Ascending aorta (tissue), 2 donors: ENCODE data around the gene REEP2. TPM values are rescaled to one million over a fixed set of nuclear protein-coding genes. Genes with fewer than 3 reads are reported as not detected.

Source experiments
- DNase-seq, 2 donors: peaks; one replicate each; pipeline ENCODE4 v3.0.0-alpha.2; 2019; ENCODE audit warnings: low spot score in 2 of 2
- H3K27ac ChIP-seq, 2 donors: fragments of 200-600 bp; sonication (generic); one replicate each; pipeline ENCODE4 v1.5.1; 2016 to 2017; ENCODE audit warnings: mild to moderate bottlenecking in 1 of 2
- H3K27me3 ChIP-seq: fragments of 200-600 bp; sonication (generic); one replicate; pipeline ENCODE4 v1.5.1; 2017
- H3K36me3 ChIP-seq, 2 donors: fragments of 200-600 bp; sonication (generic); one replicate each; pipeline ENCODE4 v1.5.1; 2016
- H3K4me1 ChIP-seq, 2 donors: fragments of 200-600 bp; sonication (generic); one replicate each; pipeline ENCODE4 v1.5.1; 2016 to 2017; ENCODE audit warnings: mild to moderate bottlenecking in 1 of 2
- H3K4me3 ChIP-seq, 2 donors: fragments of 200-600 bp; sonication (generic); one replicate each; pipeline ENCODE4 v1.5.1; 2016 to 2017; ENCODE audit warnings: mild to moderate bottlenecking in 1 of 2
- H3K9me3 ChIP-seq, 2 donors: fragments of 200-600 bp; sonication (generic); one replicate each; pipeline ENCODE4 v1.5.1; 2016
- intact Hi-C: fragments of 100-400 bp; cut with DNase I; formaldehyde crosslinking; loops from one replicate; pipeline ENCODE4 v1.15.1; 2023
- total RNA-seq: library from RNA; depleted of rRNA; stranded (reverse); fragments of >200 nt; gene quantifications from one replicate; pipeline ENCODE4 v1.1.0, GENCODE V29; 2016
- TF ChIP-seq, protein P1 (sequence below), 3 experiments: fragments of 200-600 bp in 2 of 3; fragments of 450-650 bp in 1 of 3; sonication (generic) in 2 of 3; IDR thresholded peaks; one replicate each; pipeline ENCODE4 v1.5.1; 2016 to 2019; ENCODE audit warnings: antibody characterized with exemption in 3 of 3, mild to moderate bottlenecking in 1 of 3, moderate library complexity in 1 of 3

REEP2 gene
- total RNA-seq, 1 donor from 2014 or later = 3.5 TPM

GRCh38 chr5:138463419-138464007 lies 24.7 kb downstream of the REEP2 start:
- Histone ChIP-seq H3K27me3 (no peaks in the 10 kb centered on the region), H3K4me3 (peak overlapping the region; percentile 65 to 91), H3K36me3 (peaks cover 9 to 23% of the 10 kb centered on the region in 2 donors), H3K27ac (peak overlapping the region; percentile 98 to 99), H3K4me1 (peaks cover 13 to 32% of the 10 kb centered on the region in 2 donors), H3K9me3 (no peaks in the 10 kb centered on the region)
- TF ChIP-seq, protein P1, sequence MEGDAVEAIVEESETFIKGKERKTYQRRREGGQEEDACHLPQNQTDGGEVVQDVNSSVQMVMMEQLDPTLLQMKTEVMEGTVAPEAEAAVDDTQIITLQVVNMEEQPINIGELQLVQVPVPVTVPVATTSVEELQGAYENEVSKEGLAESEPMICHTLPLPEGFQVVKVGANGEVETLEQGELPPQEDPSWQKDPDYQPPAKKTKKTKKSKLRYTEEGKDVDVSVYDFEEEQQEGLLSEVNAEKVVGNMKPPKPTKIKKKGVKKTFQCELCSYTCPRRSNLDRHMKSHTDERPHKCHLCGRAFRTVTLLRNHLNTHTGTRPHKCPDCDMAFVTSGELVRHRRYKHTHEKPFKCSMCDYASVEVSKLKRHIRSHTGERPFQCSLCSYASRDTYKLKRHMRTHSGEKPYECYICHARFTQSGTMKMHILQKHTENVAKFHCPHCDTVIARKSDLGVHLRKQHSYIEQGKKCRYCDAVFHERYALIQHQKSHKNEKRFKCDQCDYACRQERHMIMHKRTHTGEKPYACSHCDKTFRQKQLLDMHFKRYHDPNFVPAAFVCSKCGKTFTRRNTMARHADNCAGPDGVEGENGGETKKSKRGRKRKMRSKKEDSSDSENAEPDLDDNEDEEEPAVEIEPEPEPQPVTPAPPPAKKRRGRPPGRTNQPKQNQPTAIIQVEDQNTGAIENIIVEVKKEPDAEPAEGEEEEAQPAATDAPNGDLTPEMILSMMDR (IDR thresholded peaks at IDR 0.05) = no peak
- intact Hi-C loops = loop anchor here (1.0 to 10.0 kb wide), 4 partner anchors 29 to 111 kb away; partner anchors contain the start of genes HSPA9 and KDM3B
- peak in 1 of 2 donors; percentile 74 for DNase-seq

- TF ChIP-seq, protein P1 (IDR thresholded peaks at IDR 0.05) = peak; percentile 90 to 96 (median 95)
- peak; percentile 71 to 96 for DNase-seq
- peaks cover 9 to 27% of the 10 kb centered on the region in 2 donors for H3K4me1 ChIP-seq
- H3K4me3 ChIP-seq = peak overlapping the region; percentile 65 to 91
- no peaks in the 10 kb centered on the region for H3K27me3 ChIP-seq
- intact Hi-C loops = loop anchor here (1.0 to 10.0 kb wide), 4 partner anchors 28 to 112 kb away; partner anchors contain the start of genes HSPA9 and KDM3B
- peak overlapping the region; percentile 98 to 99 for H3K27ac ChIP-seq
- H3K36me3 ChIP-seq = peaks cover 9 to 23% of the 10 kb centered on the region in 2 donors
- H3K9me3 ChIP-seq = no peaks in the 10 kb centered on the region
These were observed 25.1 kb downstream of the REEP2 start for GRCh38 chr5:138464008-138464387.

DNA sequence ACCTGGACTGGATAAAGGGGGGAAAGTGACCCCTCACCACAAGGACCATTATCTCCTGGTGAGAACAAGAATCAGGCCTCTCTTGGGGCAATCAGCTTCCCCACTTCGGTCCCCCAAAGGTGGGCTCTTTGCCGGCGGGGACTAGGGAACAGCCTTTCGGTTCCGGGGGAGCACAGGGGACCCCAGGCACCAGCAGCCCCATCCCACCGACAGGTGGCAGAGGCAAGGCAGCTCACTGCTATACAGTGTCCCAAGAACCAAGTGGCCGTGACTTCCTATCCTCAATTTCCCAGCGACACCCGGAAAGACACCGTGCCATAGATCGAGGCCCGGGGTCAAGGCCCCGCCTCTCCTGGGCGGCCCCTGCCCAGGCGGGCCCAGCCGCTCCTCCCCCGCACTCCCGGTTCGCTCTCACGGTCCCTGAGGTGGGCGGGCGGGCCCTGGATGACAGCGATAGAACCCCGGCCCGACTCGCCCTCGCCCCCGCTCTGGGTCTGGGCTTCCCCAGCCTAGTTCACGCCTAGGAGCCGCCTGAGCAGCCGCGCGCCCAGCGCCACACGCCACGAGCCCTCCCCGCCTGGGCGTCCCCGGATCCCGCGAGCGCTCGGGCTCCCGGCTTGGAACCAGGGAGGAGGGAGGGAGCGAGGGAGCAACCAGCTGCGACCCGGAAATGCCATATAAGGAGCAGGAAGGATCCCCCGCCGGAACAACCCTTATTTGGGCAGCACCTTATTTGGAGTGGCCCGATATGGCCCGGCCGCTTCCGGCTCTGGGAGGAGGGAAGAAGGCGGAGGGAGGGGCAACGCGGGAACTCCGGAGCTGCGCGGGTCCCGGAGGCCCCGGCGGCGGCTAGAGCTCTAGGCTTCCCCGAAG lies 25.8 kb downstream of the REEP2 start:
- Histone ChIP-seq H3K9me3 (no peaks in the 10 kb centered on the region), H3K27ac (peak overlapping the region; percentile 98 to 99), H3K27me3 (no peaks in the 10 kb centered on the region), H3K4me1 (peaks cover 9 to 24% of the 10 kb centered on the region in 2 donors), H3K36me3 (peaks cover 9 to 23% of the 10 kb centered on the region in 2 donors), H3K4me3 (peak overlapping the region; percentile 65 to 91)
- peak; percentile 91 to 99 for DNase-seq
- TF ChIP-seq, protein P1 (IDR thresholded peaks at IDR 0.05) = peak in 2 of 3 experiments; percentile 0 to 6
- intact Hi-C loops = loop anchor here (1.0 to 10.0 kb wide), 5 partner anchors 28 to 112 kb away; partner anchors contain the start of genes ETF1, HSPA9 and KDM3B

DNA sequence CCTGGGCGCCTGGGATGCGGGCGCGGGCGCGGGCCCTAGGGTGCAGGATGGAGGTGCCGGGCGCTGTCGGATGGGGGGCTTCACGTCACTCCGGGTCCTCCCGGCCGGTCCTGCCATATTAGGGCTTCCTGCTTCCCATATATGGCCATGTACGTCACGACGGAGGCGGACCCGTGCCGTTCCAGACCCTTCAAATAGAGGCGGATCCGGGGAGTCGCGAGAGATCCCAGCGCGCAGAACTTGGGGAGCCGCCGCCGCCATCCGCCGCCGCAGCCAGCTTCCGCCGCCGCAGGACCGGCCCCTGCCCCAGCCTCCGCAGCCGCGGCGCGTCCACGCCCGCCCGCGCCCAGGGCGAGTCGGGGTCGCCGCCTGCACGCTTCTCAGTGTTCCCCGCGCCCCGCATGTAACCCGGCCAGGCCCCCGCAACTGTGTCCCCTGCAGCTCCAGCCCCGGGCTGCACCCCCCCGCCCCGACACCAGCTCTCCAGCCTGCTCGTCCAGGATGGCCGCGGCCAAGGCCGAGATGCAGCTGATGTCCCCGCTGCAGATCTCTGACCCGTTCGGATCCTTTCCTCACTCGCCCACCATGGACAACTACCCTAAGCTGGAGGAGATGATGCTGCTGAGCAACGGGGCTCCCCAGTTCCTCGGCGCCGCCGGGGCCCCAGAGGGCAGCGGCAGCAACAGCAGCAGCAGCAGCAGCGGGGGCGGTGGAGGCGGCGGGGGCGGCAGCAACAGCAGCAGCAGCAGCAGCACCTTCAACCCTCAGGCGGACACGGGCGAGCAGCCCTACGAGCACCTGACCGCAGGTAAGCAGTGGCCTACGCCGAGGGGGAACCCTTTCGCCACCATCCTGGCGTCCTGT lies 26.6 kb downstream of the REEP2 start, which contains the start of gene EGR1:
TSS of gene EGR1 (plus strand) at position 219 of the 864 bp plus-strand sequence. CDS start at position 502, 283 bp downstream.
- Histone ChIP-seq H3K9me3 (no peaks in the 10 kb centered on the region), H3K4me1 (peaks cover 9 to 24% of the 10 kb centered on the region in 2 donors), H3K36me3 (peaks cover 9 to 23% of the 10 kb centered on the region in 2 donors), H3K4me3 (peak within 1 kb of the TSS; percentile 65 to 91), H3K27ac (peak within 1 kb of the TSS; percentile 98 to 99), H3K27me3 (no peaks in the 10 kb centered on the region)
- TF ChIP-seq, protein P1 (IDR thresholded peaks at IDR 0.05) = peak; percentile 11 to 19 (median 11)
- DNase-seq = peak; percentile 91 to 98
- intact Hi-C loops = loop anchor here (1.0 to 10.0 kb wide), 2 partner anchors 78 to 109 kb away; partner anchors contain the start of genes ETF1 and HSPA9
